Peyer's patch (tissue), 4 donors: Measurements from ENCODE around the gene EFNA5. TPM values are rescaled to one million over a fixed set of nuclear protein-coding genes. Genes with fewer than 3 reads are reported as not detected.

Experiments
- DNase-seq, 3 donors: peaks; one replicate each; pipeline ENCODE4 v3.0.0-alpha.2; 2017 to 2019
- H3K27ac ChIP-seq, 4 donors: fragments of 200-600 bp; sonication (generic); one replicate each; pipeline ENCODE4 v1.5.1; 2016 to 2019
- H3K27me3 ChIP-seq, 2 donors: fragments of 200-600 bp; sonication (generic); one replicate each; pipeline ENCODE4 v1.5.1; 2019
- H3K36me3 ChIP-seq, 3 donors: fragments of 200-600 bp; sonication (generic); one replicate each; pipeline ENCODE4 v1.5.1; 2016 to 2019
- H3K4me1 ChIP-seq, 4 donors: fragments of 200-600 bp; sonication (generic); one replicate each; pipeline ENCODE4 v1.5.1; 2016 to 2019
- H3K4me3 ChIP-seq, 4 donors: fragments of 200-600 bp; sonication (generic); 1 replicate in 3 of 4; 2 replicates in 1 of 4; pipeline ENCODE4 v1.5.1; 2016 to 2019; ENCODE audit warnings: mild to moderate bottlenecking in 1 of 4
- H3K9me3 ChIP-seq, 4 donors: fragments of 200-600 bp; sonication (generic); one replicate each; pipeline ENCODE4 v1.5.1; 2016 to 2019; ENCODE audit warnings: mild to moderate bottlenecking in 1 of 4
- POLR2A ChIP-seq, 2 donors: fragments of 450-650 bp; IDR thresholded peaks; one replicate each; pipeline ENCODE4 v1.5.1; 2017; ENCODE audit warnings: antibody characterized with exemption in 2 of 2, mild to moderate bottlenecking in 2 of 2, moderate library complexity in 2 of 2
- total RNA-seq, 4 donors: library from RNA; depleted of rRNA; stranded (reverse); fragments of >200 nt; gene quantifications; one replicate each; pipeline ENCODE4 v1.1.0, GENCODE V29; 2016
- TF ChIP-seq, protein P1 (sequence below), 6 experiments: fragments of 450-650 bp in 4 of 6; fragments of 200-600 bp in 2 of 6; sonication (generic) in 1 of 6; IDR thresholded peaks; one replicate each; pipeline ENCODE4 v1.5.1; 2017 to 2019; ENCODE audit warnings: antibody characterized with exemption in 6 of 6, mild to moderate bottlenecking in 3 of 6, moderate library complexity in 1 of 6

EFNA5 gene
- total RNA-seq, 4 donors from 2014 or later = 1.1 to 27.5 (median 1.1) TPM; not detected in 1

DNA sequence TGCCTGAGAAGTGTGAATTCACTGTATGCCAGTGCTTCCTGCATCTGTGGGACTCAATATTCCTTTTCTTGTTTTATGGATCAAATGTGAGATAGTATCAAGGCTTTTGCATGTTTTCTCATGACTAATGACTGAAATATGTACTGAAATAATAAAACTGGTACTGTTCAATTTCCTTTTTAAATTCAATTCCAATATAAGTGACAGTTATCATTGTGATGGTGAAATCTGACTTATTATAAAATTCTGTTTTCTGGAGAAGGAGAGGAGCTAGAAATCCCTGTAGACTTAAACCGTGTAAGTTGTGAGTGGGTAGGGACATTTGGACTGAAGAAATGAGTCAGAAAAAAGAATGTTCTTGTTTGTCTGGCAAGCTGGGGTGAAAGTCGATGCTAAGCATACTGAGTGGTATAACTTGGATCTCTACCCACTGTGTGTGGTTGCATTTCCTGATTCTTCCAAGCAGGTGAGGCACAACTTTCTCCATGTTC is 245.2 kb downstream of the EFNA5 start:
- Histone ChIP-seq H3K27ac (no peak overlapping the region), H3K36me3 (no peaks in the 10 kb centered on the region), H3K4me3 (no peak overlapping the region), H3K27me3 (no peaks in the 10 kb centered on the region), H3K9me3 (no peaks in the 10 kb centered on the region), H3K4me1 (no peaks in the 10 kb centered on the region)
- no peak for DNase-seq
- TF ChIP-seq POLR2A (IDR thresholded peaks at IDR 0.05) = no peak
- TF ChIP-seq, protein P1, sequence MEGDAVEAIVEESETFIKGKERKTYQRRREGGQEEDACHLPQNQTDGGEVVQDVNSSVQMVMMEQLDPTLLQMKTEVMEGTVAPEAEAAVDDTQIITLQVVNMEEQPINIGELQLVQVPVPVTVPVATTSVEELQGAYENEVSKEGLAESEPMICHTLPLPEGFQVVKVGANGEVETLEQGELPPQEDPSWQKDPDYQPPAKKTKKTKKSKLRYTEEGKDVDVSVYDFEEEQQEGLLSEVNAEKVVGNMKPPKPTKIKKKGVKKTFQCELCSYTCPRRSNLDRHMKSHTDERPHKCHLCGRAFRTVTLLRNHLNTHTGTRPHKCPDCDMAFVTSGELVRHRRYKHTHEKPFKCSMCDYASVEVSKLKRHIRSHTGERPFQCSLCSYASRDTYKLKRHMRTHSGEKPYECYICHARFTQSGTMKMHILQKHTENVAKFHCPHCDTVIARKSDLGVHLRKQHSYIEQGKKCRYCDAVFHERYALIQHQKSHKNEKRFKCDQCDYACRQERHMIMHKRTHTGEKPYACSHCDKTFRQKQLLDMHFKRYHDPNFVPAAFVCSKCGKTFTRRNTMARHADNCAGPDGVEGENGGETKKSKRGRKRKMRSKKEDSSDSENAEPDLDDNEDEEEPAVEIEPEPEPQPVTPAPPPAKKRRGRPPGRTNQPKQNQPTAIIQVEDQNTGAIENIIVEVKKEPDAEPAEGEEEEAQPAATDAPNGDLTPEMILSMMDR (IDR thresholded peaks at IDR 0.05) = no peak

GRCh38 chr5:107424491-107424890 is 246.2 kb downstream of the EFNA5 start:
- H3K27me3 ChIP-seq = no peaks in the 10 kb centered on the region
- no peaks in the 10 kb centered on the region for H3K4me1 ChIP-seq
- no peaks in the 10 kb centered on the region for H3K9me3 ChIP-seq
- H3K4me3 ChIP-seq = no peak overlapping the region
- no peak overlapping the region for H3K27ac ChIP-seq
- TF ChIP-seq, protein P1 (IDR thresholded peaks at IDR 0.05) = no peak
- TF ChIP-seq POLR2A (IDR thresholded peaks at IDR 0.05) = no peak
- no peak for DNase-seq
- H3K36me3 ChIP-seq = no peaks in the 10 kb centered on the region

DNA sequence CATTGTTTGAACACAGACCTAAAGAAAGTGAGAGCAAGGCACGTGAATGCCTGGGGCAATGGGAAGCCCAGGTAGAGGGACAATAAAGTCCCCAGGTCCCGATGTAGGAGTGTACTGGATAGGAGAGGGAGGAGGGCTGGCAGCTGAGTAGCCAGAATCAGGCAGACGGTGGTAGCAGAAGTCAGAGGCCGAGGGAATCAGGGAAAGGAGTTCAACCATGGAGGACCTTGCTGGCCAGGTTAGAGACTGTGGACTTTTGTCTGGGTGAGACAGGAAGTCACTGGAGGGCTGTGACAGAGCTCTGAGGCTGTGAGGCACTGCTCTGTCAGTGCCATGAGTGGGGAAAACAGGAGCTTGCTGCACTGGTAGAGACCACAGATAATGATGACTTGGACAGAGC is 248.2 kb downstream of the EFNA5 start:
- no peak for DNase-seq
- no peaks in the 10 kb centered on the region for H3K9me3 ChIP-seq
- H3K36me3 ChIP-seq = no peaks in the 10 kb centered on the region
- H3K4me3 ChIP-seq = no peak overlapping the region
- no peaks in the 10 kb centered on the region for H3K4me1 ChIP-seq
- no peaks in the 10 kb centered on the region for H3K27me3 ChIP-seq
- no peak overlapping the region for H3K27ac ChIP-seq
- TF ChIP-seq, protein P1 (IDR thresholded peaks at IDR 0.05) = no peak
- TF ChIP-seq POLR2A (IDR thresholded peaks at IDR 0.05) = no peak

- no peak for DNase-seq
- Histone ChIP-seq H3K9me3 (no peaks in the 10 kb centered on the region), H3K27me3 (no peaks in the 10 kb centered on the region), H3K4me3 (no peak overlapping the region), H3K36me3 (no peaks in the 10 kb centered on the region), H3K4me1 (no peaks in the 10 kb centered on the region), H3K27ac (no peak overlapping the region)
- TF ChIP-seq POLR2A (IDR thresholded peaks at IDR 0.05) = no peak
- TF ChIP-seq, protein P1 (IDR thresholded peaks at IDR 0.05) = no peak
These were observed 251.2 kb downstream of the EFNA5 start for GRCh38 chr5:107419498-107419897.

- Histone ChIP-seq H3K27ac (no peak overlapping the region), H3K27me3 (no peaks in the 10 kb centered on the region), H3K4me1 (no peaks in the 10 kb centered on the region), H3K36me3 (no peaks in the 10 kb centered on the region), H3K9me3 (no peaks in the 10 kb centered on the region), H3K4me3 (no peak overlapping the region)
- TF ChIP-seq, protein P1 (IDR thresholded peaks at IDR 0.05) = no peak
- no peak for TF ChIP-seq POLR2A (IDR thresholded peaks at IDR 0.05)
- DNase-seq = no peak
These were observed 251.8 kb downstream of the EFNA5 start for GRCh38 chr5:107418902-107419301.

GRCh38 chr5:107418071-107418470 is 252.7 kb downstream of the EFNA5 start:
- no peak overlapping the region for H3K27ac ChIP-seq

More at GRCh38 chr5:107418071-107418470, 252.7 kb downstream of the EFNA5 start:
- Histone ChIP-seq H3K4me3 (no peak overlapping the region), H3K4me1 (no peaks in the 10 kb centered on the region), H3K9me3 (no peaks in the 10 kb centered on the region), H3K27me3 (no peaks in the 10 kb centered on the region), H3K36me3 (no peaks in the 10 kb centered on the region)
- TF ChIP-seq POLR2A (IDR thresholded peaks at IDR 0.05) = no peak
- DNase-seq = no peak
